HTR-8/SVneo (cell line): Measurements from ENCODE around the gene KLLN.
"Not testable (repeated sequence)": the region's sequence is repeated elsewhere in the genome, so short reads cannot be mapped to it uniquely, and the experiment has no call there.

Source experiments
- DNase-seq: peaks from one replicate; pipeline ENCODE4 v3.0.0; 2011; ENCODE audit warnings: low spot score, mixed read lengths; ENCODE audit not compliant: insufficient read length
- FAIRE-seq: peaks from 2 replicates; lab custom pipeline; 2011; peaks lifted over from hg19 to GRCh38; lab: Jason Lieb, UNC

Gene KLLN

DNA sequence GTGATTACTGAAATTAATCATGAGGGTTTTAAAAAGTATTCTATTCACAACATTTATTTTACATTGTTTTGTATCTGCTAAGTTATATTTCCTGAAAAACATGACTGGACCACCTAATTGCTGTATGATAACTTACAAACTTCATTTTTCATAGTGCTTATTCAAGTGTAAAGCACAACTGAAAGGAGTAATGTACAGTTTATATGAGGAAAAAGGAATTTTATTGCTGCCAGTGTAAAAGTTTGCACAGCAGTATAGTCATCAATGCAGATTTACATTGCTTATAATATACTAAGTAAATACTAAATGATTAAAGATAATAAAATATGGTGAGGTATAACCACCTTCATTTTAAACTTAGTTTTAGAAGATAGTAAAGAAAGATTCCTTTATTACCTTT is 4.1 kb upstream of the KLLN start:
- no peak for DNase-seq
- FAIRE-seq: no peak

DNA sequence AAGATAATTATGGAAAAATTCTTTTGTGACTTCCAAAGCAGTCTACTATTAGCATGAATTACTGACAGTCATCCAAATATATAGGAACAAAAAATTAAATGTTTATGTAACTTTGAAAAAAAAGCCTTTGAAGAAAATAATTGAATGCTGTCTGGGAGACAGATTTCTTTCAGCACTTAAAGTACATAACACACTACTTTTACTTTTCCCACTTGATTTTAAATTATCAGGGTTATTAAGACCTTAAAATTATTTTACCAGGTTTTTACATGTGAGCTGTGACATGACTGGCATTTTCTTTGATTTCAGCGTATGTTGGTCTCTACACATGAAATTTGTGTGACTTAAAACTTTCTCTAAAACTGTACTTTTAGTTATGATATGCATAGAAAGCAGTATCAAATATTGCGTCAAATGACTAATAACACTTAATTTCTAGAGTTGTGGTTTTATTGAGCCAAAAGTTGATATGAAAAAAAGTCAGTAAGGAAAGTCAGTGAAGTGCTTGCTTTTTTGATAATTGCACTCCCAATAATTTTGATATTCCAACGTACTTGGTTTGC is 3.2 kb upstream of the KLLN start:
- FAIRE-seq (no peak), DNase-seq (no peak)

DNA sequence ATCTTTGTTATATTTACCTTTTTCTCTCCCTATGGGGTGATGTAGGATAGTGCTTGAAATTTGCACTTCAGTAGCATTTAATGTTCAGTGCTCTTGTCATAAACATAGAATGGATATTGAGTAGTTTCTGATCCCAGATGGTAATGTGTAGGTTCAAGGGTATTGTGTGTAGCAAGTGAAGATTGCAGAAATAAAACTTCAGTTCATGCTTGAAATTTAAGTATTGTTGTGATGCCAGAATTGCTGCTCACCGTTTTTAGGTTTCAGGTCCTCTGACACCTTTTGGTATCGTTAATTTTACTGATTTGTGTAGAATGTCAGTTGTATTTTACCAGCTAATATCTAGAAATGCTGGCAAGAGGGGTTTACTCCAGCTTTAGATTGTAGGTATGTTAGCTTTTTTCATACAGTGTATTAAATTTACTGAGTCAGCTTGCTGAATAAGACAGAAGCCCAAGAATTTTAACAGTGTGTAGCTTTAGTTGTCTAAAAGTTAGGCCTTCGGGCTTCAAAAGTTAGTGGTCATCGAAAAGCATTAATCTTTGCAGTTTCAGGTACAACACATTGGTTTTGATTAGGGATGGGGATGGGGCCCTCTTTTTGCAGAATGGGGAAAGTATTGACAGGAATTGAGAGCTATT is 2.0 kb upstream of the KLLN start:
- DNase-seq: no peak
- FAIRE-seq: no peak

DNA sequence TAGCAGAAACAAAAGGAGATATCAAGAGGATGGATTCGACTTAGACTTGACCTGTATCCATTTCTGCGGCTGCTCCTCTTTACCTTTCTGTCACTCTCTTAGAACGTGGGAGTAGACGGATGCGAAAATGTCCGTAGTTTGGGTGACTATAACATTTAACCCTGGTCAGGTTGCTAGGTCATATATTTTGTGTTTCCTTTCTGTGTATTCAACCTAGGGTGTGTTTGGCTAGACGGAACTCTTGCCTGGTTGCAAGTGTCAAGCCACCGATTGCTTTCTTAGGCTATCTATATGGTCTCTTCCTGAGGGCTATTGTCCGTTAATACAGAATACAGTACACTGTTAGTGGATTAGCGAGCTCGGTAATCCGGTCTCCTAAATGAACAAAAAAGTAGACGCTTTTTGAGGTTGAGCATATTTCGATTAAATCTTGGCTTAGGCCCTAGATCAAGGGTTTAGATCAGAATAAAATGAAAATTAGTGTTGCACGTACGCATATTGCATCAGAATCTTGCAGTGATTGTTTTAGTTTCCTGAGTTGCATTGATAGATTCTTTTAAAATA is 1.2 kb upstream of the KLLN start:
- DNase-seq (no peak), FAIRE-seq (no peak)

DNA sequence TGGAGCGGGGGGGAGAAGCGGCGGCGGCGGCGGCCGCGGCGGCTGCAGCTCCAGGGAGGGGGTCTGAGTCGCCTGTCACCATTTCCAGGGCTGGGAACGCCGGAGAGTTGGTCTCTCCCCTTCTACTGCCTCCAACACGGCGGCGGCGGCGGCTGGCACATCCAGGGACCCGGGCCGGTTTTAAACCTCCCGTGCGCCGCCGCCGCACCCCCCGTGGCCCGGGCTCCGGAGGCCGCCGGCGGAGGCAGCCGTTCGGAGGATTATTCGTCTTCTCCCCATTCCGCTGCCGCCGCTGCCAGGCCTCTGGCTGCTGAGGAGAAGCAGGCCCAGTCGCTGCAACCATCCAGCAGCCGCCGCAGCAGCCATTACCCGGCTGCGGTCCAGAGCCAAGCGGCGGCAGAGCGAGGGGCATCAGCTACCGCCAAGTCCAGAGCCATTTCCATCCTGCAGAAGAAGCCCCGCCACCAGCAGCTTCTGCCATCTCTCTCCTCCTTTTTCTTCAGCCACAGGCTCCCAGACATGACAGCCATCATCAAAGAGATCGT is 690 bp upstream of the KLLN start:
- not testable (repeated sequence) for FAIRE-seq

DNA sequence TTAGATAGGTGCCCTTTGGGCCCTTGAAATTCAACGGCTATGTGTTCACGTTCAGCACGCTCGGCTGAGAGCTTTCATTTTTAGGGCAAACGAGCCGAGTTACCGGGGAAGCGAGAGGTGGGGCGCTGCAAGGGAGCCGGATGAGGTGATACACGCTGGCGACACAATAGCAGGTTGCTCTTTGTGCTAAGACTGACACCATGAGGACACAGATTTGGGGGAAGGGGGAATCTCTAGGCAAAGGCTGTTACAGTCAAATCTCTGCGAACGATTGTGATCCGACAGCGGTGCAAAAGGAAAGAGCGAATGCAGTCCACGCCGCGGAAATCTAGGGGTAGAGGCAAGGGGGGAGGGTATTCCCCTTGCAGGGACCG is 667 bp downstream of the KLLN start:
- no peak for FAIRE-seq
- no peak for DNase-seq

More for the DNA sequence above, 690 bp upstream of the KLLN start:
- not testable (repeated sequence) for DNase-seq

DNA sequence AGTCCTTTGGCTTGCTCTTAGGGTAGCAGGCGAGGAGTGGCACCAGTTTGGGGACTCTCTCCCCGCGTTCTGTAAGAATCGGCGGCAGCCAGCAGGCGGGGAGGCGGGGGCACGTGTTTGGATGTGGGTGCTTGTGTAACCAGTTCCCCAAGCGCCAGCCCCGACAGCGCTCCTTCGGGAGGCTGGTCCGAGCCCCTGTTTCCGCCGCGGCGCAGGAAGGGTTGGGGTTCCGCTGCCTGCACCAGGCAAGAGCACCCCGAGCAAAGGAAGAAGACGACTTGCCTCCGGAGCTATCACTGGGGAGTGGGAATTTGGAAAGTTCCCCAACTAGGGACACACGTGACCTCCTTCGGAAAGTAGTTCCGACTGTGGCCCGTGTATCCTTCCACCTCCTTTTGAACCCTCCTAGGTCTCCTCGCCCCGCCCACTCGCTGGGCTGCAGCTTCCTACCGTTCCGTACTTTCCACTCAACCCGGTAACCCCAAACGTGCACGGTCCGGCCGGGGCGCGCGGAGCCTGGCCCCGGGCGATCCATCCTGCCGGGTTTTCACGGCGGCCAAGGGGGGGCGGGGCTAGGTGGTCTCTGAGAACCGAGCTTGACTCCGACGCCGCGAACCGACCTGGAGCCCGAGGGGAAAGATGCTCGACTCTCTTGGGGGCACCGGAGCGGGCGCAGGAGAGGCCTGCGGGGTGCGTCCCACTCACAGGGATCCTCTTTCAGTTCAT is 1.2 kb downstream of the KLLN start:
- peak; percentile 84 for DNase-seq
- FAIRE-seq: peak; percentile 79

DNA sequence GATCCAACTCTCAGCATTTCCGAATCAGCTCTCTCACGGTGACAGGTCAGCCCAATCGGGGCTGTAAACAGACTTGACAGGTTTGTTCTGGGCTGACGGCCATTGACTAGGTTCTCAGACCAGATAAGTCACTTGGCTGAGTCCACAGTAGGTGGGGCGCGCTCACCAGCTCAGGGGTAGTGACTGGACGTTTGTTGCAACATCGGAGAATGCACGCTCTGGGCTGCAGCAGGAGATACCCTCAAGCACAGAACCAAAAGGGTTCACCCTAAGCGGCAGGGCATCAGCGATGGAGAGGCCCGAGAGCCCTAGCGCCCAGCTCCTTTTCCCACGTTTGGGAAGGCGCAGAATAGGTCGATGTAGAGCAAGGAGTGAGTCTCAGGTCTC is 1.8 kb downstream of the KLLN start:
- FAIRE-seq: peak; percentile 74
- DNase-seq: peak; percentile 38

DNA sequence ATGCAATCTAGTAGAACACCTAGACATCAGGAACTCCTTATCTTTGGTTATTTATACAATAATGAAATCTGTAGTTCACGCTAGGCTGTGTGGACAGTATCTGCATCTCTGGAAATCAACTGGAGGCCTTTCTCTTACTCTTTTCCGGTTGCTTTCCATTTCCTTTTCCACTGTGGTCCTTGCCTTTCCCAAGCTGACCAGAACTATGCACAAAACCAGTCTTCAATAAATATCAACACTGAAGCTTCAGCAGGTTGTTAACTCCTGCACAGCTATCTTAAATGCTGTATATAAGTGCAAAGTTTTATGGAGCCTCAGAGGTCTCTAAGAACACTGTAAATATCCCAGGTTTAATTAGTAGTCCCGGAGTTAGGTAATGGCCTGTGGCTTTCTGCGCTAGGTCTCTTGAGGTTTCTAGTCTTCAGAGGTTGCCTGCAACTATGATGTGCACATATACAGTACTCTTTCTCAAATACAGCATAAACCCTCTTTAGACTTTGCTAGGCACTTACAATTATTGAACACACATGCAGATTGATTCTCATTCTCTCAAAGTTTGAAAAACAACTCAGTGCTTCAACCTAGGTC is 2.4 kb downstream of the KLLN start:
- DNase-seq (no peak), FAIRE-seq (no peak)

DNA sequence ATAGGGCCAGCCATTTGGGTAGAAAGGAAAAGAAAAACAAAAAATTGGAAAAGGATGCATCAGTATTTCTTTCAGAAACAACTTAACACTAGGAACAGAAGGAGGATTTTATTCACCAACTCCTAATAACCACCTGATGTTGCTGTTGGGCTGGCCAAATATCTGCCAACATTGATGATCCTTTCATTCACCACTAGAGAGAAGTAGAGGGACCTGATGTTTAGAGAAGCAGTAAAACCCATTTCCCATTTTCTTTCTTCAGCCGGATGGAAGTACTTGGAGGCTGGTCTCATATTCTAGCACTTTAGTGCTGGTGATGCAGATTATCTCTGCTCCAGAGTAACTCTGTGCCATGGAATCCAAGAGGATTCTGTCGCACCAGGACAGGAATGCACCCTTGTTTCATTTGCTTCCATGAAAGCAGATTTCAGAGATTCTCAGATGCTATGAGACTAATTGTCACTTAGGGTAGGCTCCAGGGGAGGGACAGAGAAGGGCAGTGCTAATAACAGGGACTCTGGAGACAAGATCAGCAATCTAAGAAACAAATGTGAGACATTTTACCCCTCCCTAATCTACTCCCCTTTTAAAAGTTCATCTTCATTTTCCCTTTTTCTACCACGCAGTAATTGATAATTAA is 3.1 kb downstream of the KLLN start:
- DNase-seq (peak; percentile 53), FAIRE-seq (no peak)

DNA sequence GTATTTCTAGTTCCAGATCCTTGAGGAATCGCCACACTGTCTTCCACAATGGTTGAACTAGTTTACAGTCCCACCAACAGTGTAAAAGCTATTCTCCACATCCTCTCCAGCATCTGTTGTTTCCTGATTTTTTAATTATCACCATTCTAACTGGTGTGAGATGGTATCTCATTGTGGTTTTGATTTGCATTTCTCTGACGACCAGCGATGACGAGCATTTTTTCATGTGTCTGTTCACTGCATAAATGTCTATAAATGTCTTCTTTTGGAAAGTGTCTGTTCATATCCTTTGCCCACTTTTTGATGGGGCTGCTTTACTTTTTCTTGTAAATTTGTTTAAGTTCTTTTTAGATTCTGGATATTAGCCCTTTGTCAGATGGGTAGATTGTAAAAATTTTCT is 7.7 kb downstream of the KLLN start:
- DNase-seq, FAIRE-seq: not testable (repeated sequence)

DNA sequence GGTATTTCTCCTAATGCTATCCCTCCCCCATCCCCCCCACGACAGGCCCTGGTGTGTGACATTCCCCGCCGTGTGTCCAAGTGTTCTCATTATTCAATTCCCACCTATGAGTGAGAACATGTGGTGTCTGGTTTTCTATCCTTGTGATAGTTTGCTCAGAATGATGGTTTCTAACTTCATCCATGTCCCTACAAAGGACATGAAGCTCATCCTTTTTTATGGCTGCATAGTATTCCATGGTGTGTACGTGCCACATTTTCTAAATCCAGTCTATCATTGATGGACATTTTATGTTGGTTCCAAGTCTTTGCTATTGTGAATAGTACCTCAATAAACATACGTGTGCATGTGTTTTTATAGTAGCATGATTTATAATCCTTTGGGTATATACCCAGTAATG is 8.1 kb downstream of the KLLN start:
- FAIRE-seq, DNase-seq: not testable (repeated sequence)

DNA sequence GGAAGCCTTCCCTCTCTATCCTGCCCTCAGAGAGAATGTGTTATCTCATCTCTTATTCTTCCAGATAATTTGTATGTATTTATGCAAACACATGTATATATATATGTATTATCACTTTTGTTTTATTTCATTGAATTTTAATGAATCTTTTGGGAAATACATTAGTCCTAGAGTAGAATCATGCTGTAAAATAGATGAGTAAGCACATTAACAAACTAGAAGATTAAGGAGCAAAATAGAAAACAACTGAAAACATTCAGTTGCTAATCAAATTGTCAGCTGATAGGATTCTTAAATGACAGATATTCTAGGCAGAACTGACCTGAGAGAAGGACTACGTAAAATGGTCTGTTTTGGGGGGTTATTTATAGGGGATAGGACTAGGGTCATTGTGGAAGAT is 11.2 kb downstream of the KLLN start:
- DNase-seq (no peak), FAIRE-seq (no peak)

DNA sequence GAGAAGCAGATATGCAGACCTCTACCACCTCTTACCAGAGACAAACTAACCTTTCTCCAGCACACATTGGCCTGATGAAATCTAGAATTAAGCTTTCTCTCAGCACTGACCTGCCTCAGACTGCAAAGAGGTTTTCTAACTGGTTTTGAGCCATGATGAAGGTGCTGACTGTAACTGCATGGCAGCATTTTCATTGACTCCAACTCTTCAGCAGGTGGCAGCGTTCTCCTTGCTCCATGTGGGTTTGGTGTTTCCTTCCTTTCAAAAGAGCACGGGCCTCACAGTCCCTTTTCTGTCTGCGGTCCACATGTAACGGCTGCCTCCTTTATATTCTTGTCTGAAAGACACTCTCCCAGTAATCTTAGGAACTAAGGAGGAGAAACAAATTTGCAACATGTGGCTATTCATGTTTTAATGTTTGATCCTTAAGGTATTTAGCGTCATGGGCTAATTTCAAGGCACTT is 12.6 kb downstream of the KLLN start:
- DNase-seq (peak; percentile 35), FAIRE-seq (peak; percentile 67)

DNA sequence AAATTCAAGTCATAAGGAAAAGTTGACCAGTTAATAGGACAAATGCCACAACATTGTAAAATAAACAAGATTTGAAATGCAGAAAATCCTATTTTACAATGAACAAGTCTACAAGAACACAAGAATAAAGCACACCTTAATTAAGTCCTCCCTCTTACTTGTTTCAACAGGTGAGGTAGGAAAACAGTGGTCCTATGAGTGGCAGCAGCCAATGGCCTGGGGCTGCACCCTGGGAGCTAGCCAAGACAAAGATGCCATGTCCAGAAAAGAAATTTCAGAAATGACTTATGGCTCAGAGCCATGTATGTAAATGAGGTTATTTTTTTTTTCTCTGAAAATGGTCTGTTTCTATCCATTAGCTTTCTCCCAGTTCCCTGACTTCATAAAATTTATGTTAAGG is 14.3 kb downstream of the KLLN start:
- no peak for DNase-seq
- no peak for FAIRE-seq

DNA sequence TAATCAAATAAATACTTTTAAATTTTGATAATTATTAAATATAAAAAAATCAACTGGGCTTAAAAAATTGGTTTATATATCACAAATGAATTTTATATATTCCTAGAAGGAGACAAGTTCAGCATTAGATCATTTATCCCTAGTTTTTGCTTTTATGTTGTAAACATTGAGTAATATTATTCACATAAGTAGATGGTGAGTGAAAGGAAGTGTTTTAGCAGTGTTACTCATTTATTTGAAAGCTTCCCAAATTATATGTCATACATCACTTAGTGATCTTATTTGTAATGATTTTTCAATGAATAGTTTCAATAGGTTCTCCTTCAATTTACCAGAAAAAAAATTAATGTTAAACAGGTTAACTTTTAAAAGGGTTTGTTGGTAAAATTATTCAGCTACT is 15.8 kb downstream of the KLLN start:
- DNase-seq (no peak), FAIRE-seq (no peak)

DNA sequence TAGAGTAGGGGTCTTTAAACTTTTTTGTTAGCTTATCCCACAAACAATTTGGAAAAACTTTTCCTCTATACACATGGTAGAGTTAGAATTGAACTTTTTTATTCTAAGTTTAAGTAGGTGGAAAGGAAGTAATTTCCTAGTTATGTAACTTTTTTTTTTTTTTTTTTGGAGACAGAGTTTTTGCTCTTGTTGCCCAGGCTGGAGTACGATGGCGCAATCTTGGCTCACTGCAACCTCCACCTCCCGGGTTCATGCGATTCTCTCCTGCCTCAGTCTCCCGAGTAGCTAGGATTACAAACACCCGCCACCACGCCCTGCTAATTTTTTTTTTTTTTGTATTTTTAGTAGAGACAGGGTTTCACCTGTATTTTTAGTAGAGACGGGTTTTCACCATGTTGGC is 16.6 kb downstream of the KLLN start:
- not testable (repeated sequence) for FAIRE-seq, DNase-seq

DNA sequence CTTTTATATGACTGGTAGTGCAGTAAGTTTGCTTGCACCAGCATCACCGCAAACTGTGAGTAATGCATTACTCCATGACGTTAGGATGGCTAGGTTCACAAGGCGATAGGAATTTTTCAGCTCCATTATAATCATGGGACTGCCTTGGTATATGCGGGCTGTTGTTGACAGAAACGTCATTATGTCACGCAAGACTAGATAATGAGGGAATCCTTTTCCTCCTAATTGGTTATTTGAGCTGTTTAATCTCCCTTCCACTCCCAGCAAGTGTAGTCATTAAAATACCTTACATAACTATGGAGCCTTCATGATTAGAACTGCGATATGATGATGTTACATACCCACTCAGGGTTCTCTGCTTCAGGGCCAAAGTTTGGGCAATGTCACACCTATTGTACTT is 17.3 kb downstream of the KLLN start:
- DNase-seq (peak; percentile 46), FAIRE-seq (peak; percentile 13)

DNA sequence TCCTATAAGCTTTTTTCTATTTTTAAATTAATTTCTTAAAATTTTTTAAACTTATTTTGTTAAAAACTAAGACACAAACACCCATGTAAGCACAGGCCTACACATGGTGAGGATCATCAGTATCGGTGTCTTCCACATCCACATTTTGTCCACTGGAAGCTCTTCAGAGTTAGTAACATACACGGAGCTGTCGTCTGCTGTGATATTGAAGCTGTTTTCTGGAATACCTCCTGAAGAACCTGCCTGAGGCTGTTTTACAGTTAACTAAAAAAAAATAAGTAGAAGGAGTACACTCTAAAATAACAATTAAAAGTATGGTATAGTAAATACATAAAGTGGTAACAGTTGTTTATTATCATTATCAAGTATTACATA is 17.7 kb downstream of the KLLN start:
- DNase-seq (no peak), FAIRE-seq (no peak)
